ENCODE measurements around the gene ARAP1.

The ARAP1 gene

DNA sequence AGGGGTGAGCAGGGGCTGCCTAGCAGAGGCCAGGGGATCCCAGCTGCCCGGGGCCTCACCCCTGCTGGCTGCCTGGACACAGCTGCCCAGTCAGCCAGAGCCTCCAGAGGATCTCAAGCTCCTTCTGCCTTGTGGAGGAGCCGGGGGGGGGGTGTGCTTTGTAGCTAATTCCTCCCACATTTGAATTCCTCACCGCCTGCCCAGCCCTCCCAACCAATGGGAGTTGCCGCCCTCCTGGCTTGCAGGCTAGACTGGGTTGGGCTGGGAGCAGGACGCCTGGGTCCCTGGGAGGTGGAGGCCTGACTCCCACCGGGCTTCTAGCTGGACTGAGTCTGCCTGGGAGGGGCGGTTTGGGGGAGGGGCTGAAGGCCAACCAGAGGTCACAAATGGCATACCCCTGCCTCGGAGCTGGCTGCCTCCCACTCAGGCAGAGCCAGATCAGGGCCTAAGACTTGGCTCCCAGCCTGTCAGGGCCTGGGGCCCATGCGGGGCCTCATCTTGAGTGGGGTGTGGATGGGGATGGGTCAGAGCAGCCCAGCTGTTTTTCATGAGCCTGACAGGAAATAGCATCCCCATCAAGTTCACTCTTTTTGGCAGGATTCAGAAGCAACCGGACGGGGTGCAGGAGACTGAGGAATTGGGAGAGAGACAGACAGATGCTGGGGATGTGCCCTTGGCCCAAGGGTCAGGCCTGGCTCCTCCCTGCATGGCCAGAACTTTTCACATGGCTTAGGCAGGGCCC, 48.8 kb downstream of the ARAP1 start:
- no peak for DNase-seq (ENCODE audit: low read depth)

DNA sequence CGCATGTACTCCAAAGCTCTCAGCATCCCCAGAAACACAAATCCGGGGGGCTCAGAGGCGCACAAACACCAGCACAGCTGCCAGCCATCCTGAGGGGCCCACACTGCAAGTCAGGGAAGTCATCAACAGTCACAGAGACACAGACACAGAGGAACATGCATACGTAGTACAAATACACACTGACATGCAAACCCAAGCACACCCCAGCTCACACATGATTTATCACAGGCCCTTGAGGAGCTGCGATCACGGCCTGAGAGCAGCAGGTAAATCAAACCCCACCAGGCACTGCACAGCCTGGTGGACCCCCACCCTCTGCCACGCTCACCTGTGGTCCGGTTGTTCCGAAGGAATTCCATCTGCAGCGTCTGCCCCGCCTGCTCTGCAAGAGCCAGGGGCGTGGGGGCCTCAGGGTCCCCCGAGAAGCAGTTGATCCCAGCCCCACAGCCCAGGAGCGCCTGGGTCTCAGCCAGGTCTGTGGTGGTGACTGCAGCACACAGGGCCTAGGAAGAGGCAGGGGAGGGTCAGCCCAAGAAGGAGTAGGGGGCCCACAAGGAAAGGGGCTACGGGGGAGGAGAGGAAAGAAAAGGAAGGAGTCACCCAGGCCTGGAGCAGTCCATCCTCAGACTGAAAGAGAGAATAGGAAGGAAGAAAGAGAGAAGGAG, 49.5 kb downstream of the ARAP1 start:
- no peak for DNase-seq (ENCODE audit: low read depth)

DNA sequence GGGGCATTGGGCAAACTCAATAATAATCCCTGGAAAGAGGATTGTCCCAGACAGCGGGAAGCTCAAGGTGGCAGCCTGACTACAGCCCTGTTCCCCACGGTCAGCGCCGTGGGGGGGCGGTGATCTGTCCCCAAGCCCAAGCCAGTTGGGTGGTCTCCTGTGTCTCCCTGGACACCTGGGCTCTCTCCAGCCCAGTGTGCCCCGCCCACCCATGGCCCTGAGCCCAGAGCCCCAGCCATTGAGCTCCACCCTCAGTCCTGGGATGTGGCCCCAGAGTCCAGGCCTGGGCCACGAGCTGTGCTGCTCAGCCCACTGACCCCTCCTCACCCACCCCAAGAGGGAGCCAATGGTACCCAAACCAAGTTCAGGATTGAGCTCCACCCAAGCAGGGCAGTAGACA, 50.1 kb downstream of the ARAP1 start:
- DNase-seq (ENCODE audit: low read depth), result no peak

DNA sequence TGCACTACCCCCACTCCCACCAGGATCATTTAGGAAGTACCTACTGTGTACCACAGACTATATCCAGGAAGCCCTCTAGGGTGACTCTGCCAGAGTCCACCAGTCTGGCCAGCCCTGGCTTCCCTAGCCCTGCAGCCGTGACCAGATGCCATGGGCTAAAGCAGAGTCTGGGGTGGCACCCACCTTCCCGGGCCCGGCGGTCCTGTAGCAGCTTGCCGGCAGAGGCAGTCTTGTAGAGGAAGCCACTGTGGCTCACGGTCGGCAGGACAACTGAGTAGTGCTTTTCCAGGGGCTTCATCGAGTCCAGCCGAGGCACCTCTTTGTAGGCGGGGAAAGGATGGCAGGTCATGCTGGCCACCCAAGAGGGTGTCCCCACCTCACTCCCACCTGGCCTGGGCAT, 50.7 kb downstream of the ARAP1 start:
- DNase-seq (ENCODE audit: low read depth), result no peak

DNA sequence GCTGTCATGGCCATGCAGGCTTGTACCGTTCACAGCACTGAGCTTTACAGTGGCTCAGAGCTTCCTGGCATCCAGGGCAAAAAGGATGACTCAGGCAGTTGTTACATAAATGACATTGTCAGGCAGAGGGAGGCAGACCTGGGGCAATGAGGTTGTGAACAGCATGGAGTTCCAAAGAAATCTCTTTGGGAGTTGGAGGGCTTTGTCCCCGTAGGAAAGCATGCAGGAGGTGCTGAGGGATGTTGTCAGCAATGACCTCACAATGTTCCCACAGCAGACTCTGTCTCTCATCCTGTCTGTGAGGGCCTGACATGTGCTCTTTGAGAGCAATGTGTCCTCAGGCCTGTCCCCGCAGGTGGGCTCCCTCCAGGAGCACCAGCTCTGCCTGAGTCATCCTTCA, 52.1 kb downstream of the ARAP1 start:
- DNase-seq (ENCODE audit: low read depth), result no peak

DNA sequence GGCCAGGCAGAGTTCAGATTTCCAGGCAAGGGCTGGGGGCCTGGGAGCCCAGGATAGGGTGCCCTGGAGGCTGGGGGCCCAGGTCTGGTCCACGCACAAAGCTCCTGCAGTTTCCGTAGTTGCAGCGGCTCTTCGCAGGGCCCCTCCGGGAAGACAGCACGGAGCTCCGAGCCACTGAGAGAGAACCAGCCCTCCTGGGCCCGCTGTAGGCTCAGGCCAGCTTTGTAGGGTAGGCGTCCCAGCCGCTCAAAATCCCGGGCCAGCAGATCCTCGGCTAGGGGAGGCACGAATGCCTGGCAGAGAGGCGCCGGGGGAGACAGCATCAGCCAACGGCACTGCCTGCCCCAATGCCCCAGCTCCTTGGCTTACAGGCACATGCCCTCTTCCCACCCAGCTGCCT, 54.4 kb downstream of the ARAP1 start:
- no peak for DNase-seq (ENCODE audit: low read depth)

DNA sequence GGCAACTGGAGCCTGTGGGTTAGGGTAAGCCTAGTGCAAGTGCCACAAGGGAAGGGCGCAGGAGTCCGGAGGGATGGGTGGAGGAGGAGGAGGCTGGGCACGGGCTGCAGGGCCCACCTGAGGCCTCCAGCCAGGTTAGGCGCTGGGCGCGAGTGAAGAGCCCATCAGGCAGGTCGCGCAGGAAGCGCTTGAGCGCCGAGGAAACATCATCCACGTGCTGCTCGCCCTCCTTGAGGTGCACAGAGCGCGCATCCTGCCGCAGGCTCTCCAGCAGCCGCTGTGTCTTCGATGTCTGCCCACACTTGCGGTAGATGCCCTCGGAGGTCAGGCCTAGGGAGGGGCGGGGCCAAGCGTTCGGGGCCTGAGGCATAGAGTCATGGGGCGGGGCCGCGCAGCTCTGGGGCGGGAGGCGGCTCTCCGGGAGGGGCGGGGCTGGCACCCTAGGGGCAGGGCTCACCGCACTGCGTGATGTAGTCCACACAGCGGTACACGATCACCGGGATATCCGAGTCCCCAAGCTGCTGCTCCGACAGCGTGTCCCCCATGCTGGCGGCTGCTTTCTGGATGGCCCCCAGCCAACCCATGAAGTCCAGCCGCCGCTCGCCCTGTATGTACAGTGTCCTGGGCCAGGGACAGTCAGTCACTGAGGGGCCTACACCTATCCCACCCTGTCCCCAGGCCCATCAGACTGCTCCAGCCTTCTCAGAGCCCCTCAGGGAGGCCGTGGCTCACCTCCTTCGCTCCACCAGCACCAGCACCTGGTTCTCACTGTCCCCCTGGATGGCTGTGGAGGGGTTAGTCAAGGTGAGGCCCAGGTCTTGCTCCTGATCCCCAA, 55.1 kb downstream of the ARAP1 start:
- DNase-seq (ENCODE audit: low read depth), result no peak

DNA sequence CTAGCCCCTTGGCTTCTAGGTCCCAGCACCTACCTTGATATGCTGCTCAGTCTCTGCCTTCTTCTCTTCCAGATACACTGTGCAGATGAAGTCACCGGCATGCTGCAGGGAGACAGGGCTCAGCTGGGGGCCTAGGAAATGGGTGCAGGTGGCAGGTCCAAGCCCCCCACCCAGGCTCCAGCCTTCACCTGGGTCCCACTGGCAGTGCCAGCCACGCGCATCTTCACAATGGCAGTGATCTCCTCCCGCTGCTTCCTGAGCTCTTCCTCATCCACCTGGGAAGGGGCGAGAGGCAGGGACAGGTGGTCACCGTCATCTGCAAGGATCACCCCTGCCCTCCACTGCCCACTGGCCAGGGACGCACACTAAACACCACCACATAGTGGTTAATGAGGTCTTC, 56.9 kb downstream of the ARAP1 start:
- DNase-seq (ENCODE audit: low read depth), result no peak

DNA sequence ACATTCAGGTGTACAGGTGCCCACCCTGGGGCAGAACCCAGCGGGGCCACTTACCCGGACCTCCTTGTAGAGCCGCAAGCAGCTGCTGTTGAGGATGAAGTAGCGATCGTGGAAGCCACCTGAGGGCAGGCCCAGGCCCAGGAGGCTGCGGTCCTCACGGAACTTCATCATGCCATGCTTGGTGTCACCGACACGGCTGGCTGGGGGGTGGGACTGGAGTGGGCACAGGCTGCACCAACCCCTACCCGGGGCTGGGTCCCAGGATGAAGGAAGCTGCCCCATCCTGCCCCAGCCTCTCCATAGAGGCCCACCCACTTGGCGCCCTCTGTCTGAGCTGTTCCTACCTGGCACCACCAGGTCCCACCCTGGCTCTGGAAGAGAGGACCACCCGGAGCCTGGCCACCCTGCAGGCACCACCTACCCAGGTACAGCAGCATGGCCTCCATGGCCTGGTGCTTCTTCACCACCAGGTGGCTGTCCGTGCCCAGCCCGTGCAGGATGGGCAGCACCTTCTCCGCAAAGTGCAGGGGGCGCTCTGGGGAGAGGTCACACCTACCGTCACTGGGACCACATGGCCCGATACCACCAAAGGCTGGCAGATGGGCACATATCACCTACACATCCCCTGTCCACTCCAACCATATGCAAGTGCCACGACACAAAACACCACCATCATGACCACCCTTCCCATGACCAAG, 58.8 kb downstream of the ARAP1 start:
- no peak for DNase-seq (ENCODE audit: low read depth)

DNA sequence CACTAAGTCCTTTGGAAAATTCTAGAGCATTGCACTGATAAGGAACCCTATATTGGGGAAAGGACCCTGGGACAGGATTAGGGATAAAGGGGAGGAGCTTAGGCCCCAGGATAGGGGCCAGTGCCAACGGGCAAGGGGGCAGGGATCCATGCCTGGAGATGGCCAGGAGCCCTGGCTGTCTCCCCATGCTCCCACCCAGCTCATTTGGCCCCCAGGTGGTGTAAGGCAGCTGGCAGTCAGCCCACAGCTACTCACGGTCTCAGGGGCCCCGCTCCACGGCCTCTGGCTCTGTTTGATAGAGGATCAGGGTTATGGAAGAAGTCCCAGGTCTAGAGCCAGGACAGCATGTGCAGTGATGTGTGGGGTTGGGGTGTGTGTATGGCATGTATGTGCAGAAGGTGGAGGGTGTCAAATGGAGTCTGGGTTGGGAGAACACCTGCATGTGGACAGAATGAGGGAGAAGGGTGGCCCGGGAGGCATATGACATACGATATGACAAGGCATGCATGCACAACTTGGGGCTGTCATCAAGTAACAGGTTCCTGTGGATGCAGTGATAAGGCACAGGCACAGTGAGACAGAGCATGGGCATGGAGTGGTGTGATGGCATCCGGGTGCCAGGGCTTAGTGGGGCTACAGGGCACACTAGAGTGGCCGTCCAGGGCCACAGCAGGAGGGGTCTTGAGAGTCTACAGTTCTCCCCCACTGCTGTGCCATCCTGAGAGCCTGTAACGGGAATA, 59.5 kb downstream of the ARAP1 start:
- no peak for DNase-seq (ENCODE audit: low read depth)

DNA sequence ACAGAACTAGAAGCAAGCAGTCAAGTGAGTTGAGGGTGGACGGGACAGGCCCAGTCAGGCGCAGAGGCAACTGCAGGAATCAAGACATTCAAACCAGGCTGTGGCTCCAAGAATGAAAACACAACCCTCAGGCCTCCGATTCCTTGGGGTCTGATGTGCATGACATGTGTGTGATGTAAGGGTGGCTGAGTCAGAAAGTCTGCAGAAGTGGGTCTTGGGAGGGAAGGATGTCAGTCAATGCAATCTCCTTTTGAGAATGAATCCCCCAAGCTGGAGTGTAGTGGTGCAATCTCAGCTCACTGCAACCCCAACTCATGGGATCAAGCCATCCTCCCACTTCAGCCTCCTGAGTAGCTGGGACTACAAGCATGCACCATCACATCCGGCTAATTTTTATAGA, 62.0 kb downstream of the ARAP1 start:
- DNase-seq (ENCODE audit: low read depth), result no peak

DNA sequence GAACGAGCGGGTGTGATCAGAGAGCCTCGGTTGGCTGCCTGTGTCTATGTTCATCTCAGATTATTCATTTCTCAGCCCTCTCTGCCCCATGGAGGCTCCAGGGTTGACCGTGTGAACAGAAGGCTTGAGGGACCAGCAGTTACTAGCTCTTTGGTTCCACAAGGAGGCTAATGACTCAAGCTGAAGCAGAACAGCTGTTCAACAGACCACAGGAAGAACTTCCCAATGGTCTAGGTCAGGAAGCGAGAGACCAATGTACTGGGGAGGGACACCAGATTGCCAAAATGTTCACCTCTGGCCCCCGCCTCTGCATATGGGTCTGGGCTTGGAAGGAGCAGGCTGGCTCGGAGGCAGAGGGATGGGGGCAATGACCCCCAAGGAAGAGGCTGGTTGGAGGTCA, 63.3 kb downstream of the ARAP1 start:
- no peak for DNase-seq (ENCODE audit: low read depth)

DNA sequence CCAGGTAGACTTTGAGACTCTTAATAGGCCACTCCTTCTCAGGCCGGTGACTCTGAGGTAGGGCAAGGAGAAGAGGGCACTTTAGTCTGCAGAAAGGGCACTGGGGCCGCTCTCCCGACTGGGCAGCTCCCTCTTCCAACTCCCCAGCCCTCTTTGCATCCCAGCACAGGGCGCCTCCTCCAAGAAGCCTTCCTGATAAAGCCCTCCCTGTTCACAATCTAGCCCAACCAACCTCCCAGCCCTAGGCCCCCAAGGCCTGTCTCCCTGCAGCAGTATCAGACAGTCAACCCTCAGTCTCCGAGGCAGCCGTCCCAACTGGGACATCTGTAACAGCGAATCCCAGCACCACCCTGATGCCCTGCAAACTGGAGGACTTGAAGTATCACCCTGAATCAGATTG, 63.7 kb downstream of the ARAP1 start:
- no peak for DNase-seq (ENCODE audit: low read depth)

DNA sequence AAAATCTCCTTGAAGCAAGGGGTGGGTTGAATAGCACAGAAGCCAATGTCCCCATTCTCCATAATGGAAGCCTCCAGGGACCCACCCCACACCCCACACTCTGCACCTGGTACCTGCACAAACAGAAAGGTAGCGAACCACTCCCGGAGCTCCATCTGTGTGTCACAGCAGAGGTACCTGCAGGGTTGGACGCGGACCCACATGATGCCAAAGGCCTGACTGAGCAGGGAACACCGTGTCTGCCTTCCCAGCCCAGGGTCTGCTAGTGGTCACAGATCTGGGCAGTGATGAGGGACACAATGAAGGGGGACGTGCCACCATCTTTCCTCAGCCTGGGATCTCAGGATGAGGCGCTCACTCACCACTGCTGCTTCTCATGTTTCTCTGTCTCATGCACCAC, 64.9 kb downstream of the ARAP1 start:
- DNase-seq (ENCODE audit: low read depth), result no peak

DNA sequence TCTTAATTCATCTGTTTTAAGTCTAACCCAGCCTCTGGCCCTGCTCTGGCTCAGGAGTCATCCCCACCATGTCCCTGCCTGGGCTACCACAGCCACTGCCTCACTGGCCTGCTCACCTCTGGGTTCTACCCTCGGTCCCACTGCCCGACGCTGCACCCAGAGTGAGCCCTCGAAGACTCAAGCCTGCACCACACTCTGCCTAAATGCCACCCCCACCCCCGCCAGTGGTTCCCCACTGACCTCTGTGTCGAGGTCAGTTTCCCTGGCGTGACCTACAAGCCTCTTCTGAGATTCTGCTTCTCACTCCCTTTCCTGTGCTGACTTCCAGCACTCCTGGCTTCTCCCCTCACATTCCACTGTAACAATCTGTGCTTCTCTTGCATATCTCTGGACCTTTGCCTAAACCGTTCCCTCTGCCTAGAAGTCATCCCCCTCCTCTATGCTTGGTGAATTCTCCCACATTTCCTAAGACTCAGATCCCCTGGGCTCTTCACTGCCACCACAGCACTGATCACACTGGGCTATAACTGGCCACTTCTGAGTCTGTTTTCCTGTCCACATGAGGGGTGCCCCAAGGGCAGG, 65.5 kb downstream of the ARAP1 start:
- DNase-seq (ENCODE audit: low read depth), result no peak

DNA sequence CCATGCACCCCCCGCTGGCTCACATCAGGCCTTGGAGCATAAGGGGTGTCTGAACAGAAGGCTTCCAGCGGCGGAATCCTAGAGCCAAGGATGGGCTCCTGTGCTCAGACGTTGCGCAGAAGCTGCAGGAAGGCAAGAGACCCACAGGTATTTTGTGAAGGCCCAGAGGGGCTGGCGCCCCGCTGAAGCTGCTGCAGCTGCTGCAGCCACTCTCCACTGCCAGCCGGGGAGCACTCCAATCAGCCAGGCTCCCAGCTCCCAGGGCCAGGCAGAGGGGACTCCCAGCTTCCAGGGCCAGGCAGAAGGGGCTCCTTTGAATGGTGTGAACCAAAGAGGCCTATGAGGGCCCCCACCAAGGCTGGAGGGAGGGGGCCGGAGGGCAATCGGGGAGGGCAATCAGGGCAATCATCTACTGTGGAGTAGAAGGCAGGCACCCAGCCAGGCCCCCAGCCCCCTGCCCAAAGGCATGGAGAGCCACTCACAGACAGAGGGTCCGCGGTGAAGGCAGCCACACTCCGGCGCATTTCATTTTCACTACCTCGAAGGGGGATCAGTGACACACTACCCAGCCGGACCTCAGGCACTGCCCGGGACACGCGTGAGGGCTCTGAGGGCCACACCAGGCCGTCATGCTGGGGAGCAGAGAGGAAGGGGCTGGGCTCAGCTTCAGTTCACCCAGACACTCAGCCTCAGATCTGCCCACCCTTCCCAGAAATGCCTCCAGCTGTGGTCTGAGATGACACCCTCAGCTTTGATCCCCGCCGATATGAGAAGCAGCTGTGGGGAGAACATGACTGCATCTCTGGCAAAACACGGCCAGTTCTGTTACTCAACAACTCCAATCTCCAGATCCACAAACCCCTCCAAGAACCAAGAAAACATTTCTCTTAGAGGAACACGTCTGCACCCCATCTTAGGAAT, 66.4 kb downstream of the ARAP1 start:
- no peak for DNase-seq (ENCODE audit: low read depth)

DNA sequence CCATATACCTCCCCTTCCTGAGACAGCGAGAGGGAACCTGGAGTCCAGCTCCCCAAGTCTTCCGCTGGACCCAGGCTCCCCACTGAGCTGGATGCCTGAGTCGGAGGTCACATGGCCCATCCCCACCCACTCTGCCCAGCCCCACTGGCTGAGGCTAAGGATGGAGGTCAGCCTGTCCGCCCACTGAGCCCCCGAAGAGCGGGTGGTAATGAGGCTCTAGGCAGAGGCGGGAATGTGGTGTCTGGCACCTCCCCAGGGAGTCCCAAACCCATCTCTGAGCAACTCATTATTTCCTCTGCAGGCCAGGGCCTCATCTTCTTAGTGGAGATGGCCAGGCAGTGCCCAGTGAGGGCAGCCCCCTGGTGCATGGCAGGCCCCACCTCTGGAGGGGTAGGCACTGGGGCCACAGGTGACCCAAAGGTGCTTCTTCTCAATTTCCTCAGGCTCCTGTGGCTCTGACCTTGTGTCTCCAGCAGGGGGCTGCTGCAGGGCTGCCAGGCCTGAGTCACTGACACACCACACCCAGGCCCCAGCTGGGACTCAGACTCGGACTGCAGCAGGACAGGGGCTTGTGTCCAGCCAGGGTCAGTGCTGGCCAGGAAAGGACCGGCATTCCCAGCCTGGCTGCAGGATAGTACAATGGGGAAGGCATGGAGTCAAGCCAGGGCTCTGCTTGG, 67.8 kb downstream of the ARAP1 start:
- no peak for DNase-seq (ENCODE audit: low read depth)

DNA sequence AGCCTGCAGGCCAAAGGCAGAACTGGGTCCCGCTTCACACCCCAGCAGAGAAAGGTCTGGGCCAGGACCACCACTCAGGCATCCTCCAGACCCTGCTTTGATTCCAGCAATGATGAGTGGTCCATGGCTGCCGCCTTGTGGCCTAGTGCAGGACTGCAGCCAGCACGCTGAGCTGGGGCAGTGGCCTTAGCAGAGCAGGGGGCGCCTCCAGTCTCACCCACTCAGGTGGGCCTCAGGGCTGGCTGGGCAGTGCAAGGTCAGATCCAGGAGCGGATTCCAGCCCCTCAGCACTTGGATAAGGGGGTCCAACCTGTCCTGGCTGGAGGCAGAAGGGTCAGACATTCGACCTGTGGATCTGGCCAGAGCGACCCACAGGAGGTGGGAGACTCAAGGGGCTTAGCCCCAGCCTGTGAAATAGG, 68.4 kb downstream of the ARAP1 start:
- DNase-seq (ENCODE audit: low read depth), result peak; percentile 36

DNA sequence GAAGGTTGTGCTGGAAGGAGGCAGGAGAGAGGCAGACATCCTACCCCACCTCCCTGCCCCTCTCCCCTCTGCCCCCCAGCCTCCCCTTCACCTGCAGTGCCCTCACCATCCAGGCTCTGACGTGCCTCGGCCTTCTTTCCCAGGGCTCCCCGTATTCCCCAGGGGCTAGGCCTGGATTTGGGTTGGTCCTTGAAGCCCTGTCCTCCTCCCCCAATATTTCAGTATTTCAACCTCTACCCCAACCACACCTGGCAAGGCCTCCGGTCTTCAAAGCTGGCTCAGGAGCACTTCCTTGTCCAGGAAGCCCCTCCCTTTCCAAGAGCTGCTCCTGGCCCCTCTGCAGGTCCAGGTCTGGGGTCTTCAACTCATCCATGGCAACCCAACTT, 69.4 kb downstream of the ARAP1 start:
- no peak for DNase-seq (ENCODE audit: low read depth)
